Skin epidermis (tissue), 12 donors: ENCODE data around the gene PDE4D.

Source experiments
- H3K27ac ChIP-seq, 21 experiments: fragments of 200-600 bp; sonication (generic) in 11 of 21; one replicate each; pipeline ENCODE4 v1.5.0; 2020; ENCODE audit warnings: mild to moderate bottlenecking in 3 of 21, inconsistent platforms in 2 of 21, moderate library complexity in 2 of 21
- H3K4me3 ChIP-seq, 7 experiments: fragments of 200-600 bp; sonication (generic) in 2 of 7; one replicate each; pipeline ENCODE4 v1.5.0; 2020; ENCODE audit warnings: inconsistent platforms in 2 of 7, mild to moderate bottlenecking in 2 of 7, moderate library complexity in 1 of 7

PDE4D gene

GRCh38 chr5:59267033-59267432 is 626.5 kb downstream of the PDE4D start:
- H3K4me3 ChIP-seq, result no peak overlapping the region
- H3K27ac ChIP-seq, result no peak overlapping the region

DNA sequence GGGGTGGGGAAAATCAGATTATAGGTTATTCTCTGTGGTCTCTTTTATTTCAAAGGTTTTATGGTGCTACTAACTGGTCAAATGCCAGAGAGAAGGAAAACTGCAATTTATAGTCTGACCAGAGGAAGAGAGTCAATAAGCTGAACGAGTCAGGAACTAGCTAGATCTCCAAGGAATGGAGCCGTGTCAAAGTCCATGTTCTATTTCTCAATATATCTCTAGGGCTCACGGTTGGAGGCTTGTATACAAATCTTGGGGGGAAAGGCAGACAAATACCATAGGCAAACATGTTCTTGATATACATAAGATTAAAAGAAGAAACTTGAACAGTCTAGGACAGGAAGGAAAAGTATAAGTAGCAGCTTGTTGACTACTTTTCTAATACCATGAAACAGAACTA is 627.1 kb downstream of the PDE4D start:
- H3K27ac ChIP-seq, result no peak overlapping the region
- H3K4me3 ChIP-seq, result no peak overlapping the region

GRCh38 chr5:59264639-59265245 is 628.8 kb downstream of the PDE4D start:
- Histone ChIP-seq H3K27ac (no peak overlapping the region), H3K4me3 (no peak overlapping the region)

- Histone ChIP-seq H3K27ac (no peak overlapping the region), H3K4me3 (no peak overlapping the region)
These were observed 629.5 kb downstream of the PDE4D start for GRCh38 chr5:59264013-59264412.

- H3K27ac ChIP-seq, result no peak overlapping the region
- no peak overlapping the region for H3K4me3 ChIP-seq
These were observed 631.6 kb downstream of the PDE4D start for GRCh38 chr5:59261969-59262368.

DNA sequence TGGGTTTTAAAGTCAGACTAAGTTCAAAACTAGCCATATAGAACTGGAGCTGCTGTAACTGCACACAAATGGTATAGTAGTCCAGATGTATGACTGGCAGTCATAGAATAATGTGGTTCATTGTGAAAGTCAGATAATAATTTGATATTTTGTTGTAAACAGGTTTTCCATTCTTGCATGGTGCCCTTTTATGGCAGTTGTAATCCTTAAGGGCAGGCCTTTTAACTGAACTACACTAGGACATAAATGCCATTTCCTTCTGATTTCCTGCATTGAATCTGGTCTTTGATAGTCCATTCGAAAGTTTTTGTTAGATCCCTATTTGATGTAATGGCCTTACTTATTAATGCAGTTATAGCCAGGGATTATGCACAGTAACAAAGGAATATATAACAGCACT is 632.6 kb downstream of the PDE4D start:
- no peak overlapping the region for H3K27ac ChIP-seq
- H3K4me3 ChIP-seq, result no peak overlapping the region

- no peak overlapping the region for H3K27ac ChIP-seq
- no peak overlapping the region for H3K4me3 ChIP-seq
These were observed 633.3 kb downstream of the PDE4D start for GRCh38 chr5:59260200-59260599.

GRCh38 chr5:59259237-59259636 is 634.3 kb downstream of the PDE4D start:
- Histone ChIP-seq H3K27ac (no peak overlapping the region), H3K4me3 (no peak overlapping the region)

DNA sequence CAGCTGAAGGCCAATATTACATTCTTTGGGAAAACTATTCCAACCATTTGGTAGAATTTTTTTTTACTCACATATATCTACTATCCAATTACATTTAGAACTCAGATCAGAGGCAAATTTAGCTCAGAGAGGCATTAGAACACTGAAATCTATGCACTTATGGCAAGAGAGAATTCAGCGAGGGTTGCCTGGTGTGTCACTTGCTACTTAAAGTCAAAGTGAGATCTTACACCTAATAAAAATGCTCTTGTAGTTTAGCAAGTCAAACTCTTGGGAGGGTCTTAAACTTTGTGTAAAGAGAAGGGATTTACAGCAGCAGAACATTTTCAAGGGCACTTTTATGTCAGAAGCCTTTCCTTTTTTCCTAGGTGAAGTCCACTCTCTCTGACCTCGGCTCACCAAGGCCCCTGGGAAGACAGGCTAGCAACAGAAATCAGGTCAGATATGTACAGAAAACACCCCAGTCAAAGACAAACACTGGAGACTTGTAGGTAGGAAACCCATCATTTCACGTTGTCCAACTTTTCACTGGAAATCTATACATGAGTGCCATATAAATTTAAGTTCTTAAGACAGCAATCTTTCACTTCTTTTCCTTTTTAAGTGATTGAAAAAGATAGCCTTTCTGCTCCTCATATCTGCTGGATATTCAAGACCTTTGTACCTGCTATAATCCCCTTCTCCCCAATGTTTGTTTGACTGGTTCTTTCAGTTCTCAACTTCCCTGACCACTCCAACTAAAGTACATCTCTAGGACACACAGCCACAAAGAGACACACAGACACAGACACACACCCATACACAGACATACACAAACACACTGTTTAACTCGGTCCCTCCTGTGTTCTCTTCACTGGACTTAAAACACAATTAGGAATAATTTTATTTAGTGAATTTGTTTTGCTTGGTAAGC is 635.8 kb downstream of the PDE4D start:
- Histone ChIP-seq H3K4me3 (no peak overlapping the region), H3K27ac (no peak overlapping the region)

GRCh38 chr5:59256331-59256730 is 637.2 kb downstream of the PDE4D start:
- H3K4me3 ChIP-seq, result no peak overlapping the region
- no peak overlapping the region for H3K27ac ChIP-seq

DNA sequence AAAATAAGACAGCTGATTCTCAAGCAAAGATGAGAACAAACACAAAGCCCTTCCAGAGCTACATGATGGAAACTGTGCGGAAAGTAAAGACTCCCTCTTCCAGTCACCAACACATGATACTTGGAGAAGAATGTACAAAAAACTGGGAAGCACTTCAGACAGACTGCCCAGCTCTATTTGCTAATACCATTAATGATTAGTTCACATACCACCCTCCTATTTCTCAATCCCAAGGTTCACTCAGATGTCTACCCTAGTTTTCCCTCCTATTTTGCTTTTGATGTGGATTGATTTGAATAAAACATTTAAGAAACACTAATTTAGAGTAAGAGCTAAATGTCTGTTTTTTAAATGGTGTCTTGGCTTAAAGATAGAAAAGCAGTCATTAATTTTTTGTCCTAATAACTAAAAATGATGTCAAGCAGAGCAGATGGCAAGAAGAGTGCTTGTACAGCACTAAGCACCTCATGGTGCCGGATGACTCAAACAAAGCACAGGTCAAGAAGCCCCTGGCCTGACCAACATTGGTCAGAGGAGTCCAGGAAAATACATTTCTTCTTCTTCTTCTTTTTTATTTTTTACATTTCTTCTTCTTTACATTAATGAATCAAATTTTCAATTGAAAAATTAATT is 639.4 kb downstream of the PDE4D start:
- no peak overlapping the region for H3K4me3 ChIP-seq
- no peak overlapping the region for H3K27ac ChIP-seq

- H3K27ac ChIP-seq, result no peak overlapping the region
These were observed 639.9 kb downstream of the PDE4D start for GRCh38 chr5:59253625-59254024.

DNA sequence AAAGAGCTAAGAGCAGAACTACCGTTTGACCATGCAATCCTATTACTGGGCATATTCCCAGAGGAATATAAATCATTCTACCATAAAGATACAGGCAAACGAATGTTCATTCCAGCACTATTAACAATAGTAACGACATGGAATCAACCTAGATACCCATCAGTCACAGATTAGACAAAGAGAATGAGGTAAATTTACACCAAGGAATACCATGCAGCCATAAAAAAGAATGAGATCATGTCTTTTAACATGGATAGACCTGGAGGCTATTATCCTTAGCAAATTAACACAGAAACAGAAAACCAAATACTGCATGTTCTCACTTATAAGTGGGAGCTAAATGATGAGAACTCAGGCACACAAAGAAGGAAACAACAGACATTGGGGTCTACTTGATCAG is 641.9 kb downstream of the PDE4D start:
- Histone ChIP-seq H3K27ac (no peak overlapping the region), H3K4me3 (no peak overlapping the region)

More at GRCh38 chr5:59253625-59254024, 639.9 kb downstream of the PDE4D start:
- no peak overlapping the region for H3K4me3 ChIP-seq

DNA sequence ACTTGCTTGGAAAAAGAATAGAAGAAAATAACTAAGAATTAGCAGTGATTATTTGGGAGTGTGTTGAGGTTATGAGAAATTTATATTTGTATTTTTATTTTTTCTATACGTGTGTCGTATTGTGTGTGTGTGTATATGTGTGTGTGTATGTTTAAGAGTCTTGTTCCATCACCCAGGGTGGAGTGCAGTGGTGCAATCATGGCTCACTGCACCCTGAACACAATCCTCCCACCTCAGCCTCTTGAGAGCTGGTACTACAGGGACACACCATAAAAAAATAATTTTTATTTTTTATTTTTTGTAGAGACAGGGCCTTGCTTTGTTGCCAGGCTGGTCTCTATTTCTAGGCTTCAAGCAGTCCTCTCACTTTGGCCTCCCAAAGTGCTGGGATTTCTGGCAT is 643.8 kb downstream of the PDE4D start:
- H3K27ac ChIP-seq, result no peak overlapping the region
- H3K4me3 ChIP-seq, result no peak overlapping the region

DNA sequence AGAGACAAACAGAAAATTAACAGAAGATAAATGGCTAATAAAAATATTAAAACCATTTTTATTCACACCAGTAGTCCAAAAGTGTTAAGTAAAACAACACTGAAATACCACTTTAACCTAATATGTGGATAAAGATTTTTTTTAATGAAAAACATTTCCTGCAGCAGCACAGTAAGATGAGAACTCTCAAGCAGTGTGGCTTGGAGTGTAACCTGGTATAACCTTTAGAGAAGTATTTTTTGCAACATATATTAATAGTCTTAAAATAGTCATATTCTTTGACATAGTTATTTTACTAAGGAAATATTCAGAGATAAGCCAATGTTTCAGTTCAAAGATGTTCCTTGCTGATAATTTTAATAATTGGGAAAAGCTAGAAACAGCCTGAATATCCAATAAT is 644.4 kb downstream of the PDE4D start:
- no peak overlapping the region for H3K27ac ChIP-seq
- H3K4me3 ChIP-seq, result no peak overlapping the region

- no peak overlapping the region for H3K4me3 ChIP-seq
- no peak overlapping the region for H3K27ac ChIP-seq
These were observed 646.6 kb downstream of the PDE4D start for GRCh38 chr5:59246882-59247281.

DNA sequence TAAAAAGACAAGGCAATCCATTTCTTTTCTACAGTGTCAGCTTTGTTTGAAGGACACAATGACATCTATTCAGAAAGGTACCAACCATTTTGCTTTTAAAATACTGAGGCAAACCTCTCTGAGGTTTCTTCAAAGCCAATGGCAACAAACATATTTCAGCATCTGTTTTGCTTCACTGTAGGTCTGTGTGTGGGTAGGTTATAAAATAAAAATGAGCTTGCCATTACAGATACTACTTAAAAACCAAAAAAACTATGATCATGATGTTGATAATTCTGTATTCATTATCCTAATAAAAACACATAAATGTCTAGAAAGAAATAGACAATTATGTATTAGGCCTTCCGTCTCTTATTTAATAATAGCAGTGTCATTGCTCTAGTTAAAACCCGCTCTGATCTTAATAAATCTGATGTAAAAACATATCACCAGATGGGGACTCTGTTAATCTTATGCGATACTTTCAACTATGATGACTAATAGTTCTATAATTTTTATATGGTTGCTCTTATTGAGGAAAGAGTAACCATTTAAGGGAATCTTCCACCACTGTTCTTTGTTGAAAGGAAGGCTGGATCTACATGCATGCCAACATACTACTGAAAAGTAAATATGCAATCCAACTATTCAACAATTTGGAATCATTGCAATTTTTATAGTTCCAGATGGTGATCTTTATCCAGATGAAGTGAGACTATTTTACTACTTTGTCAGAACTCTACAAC is 647.2 kb downstream of the PDE4D start:
- no peak overlapping the region for H3K4me3 ChIP-seq
- H3K27ac ChIP-seq, result no peak overlapping the region

GRCh38 chr5:59245198-59245597 is 648.3 kb downstream of the PDE4D start:
- Histone ChIP-seq H3K27ac (peak overlapping the region in 1 of 21 experiments; percentile 6), H3K4me3 (no peak overlapping the region)

- Histone ChIP-seq H3K4me3 (no peak overlapping the region), H3K27ac (no peak overlapping the region)
These were observed 652.0 kb downstream of the PDE4D start for GRCh38 chr5:59241552-59241951.

DNA sequence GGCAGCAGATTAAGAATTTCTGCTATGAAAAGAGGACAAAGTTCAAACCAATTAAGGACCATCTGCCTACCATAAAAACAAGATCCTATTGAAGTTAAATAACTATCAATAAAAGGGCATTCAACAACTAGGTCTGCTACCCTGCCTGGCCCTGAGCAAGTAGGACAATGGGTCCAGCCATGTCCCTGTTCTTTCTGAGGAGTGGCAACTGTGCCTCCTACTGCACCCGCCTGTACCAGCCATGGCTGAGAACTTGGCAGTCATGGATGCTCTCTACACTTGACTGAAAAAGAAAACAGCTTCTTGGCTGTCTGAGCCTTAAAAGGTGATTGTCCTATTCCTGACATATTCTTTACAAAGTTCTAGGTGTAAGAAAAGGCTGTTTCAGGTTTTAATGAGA is 652.4 kb downstream of the PDE4D start:
- H3K27ac ChIP-seq, result no peak overlapping the region
- no peak overlapping the region for H3K4me3 ChIP-seq
